A673 (cell line): Measurements from ENCODE around the gene AREG. TPM values are rescaled to one million over a fixed set of nuclear protein-coding genes. Genes with fewer than 3 reads are reported as not detected.

Experiments used
- BruUV-seq: library from RNA; stranded (reverse); fragments of 400-500 nt; replicated peaks from 2 replicates; lab custom pipeline; 2021; lab: Mats Ljungman, UMichigan
- CTCF ChIA-PET: fragments of 300-600 bp; sonication (Branson Sonifier 250); formaldehyde crosslinking; loops from one replicate; lab custom pipeline; 2022; ENCODE audit warnings: antibody characterized with exemption; lab: Charles Lee
- POLR2A ChIA-PET: fragments of 300-600 bp; sonication (Branson Sonifier 250); formaldehyde crosslinking; loops from one replicate; lab custom pipeline; 2022; ENCODE audit warnings: antibody characterized with exemption; ENCODE audit not compliant: low non-redundant PET; lab: Charles Lee
- DNase-seq: peaks from one replicate; pipeline ENCODE4 v3.0.0-alpha.2; 2015; ENCODE audit warnings: low spot score
- H3K27ac ChIP-seq: fragments of 200-600 bp; sonication (generic); 2 replicates; pipeline ENCODE4 v1.5.1; 2016; ENCODE audit warnings: mixed run types, low read depth, mild to moderate bottlenecking, mixed read lengths, antibody characterized with exemption, low read length; ENCODE audit not compliant: poor library complexity, severe bottlenecking
- H3K27me3 ChIP-seq: fragments of 200-600 bp; sonication (generic); replicated peaks from 2 replicates; pipeline ENCODE4 v1.6.1; 2017; ENCODE audit warnings: mixed run types, low read depth, mild to moderate bottlenecking, mixed read lengths, antibody characterized with exemption, low read length; ENCODE audit not compliant: insufficient read depth, poor library complexity
- H3K36me3 ChIP-seq: fragments of 200-600 bp; sonication (generic); 2 replicates; pipeline ENCODE4 v1.6.1; 2016; ENCODE audit warnings: mixed run types, mild to moderate bottlenecking, mixed read lengths, antibody characterized with exemption, low read length; ENCODE audit not compliant: insufficient read depth, poor library complexity, severe bottlenecking
- H3K4me1 ChIP-seq: fragments of 200-600 bp; sonication (generic); 2 replicates; pipeline ENCODE4 v1.6.1; 2017; ENCODE audit warnings: mixed run types, mild to moderate bottlenecking, mixed read lengths, antibody characterized with exemption, low read length; ENCODE audit not compliant: insufficient read depth, poor library complexity, severe bottlenecking
- H3K4me3 ChIP-seq: fragments of 200-600 bp; sonication (generic); 2 replicates; pipeline ENCODE4 v1.5.1; 2016; ENCODE audit warnings: low read depth, mixed run types, mild to moderate bottlenecking, mixed read lengths, low read length; ENCODE audit not compliant: poor library complexity, severe bottlenecking
- H3K9me3 ChIP-seq: fragments of 200-600 bp; sonication (generic); 2 replicates; pipeline ENCODE4 v1.6.1; 2016; ENCODE audit warnings: mixed run types, low read depth, mild to moderate bottlenecking, mixed read lengths, antibody characterized with exemption, low read length; ENCODE audit not compliant: poor library complexity, severe bottlenecking
- CTCF ChIP-seq: fragments of 300-800, 200-600 bp; sonication (generic); conservative IDR thresholded peaks from 2 replicates; pipeline ENCODE4 v1.5.1; 2017; ENCODE audit warnings: low read depth, mild to moderate bottlenecking, antibody characterized with exemption, low read length, moderate library complexity, mixed read lengths
- EZH2 ChIP-seq: fragments of 200-600 bp; sonication (generic); IDR thresholded peaks from 2 replicates; pipeline ENCODE4 v1.6.1; 2017; ENCODE audit warnings: borderline replicate concordance, low read depth, mild to moderate bottlenecking, mixed read lengths, antibody characterized with exemption, low read length; ENCODE audit not compliant: poor library complexity, severe bottlenecking
- intact Hi-C: fragments of 100-400 bp; cut with micrococcal nuclease; formaldehyde crosslinking; loops from one replicate; pipeline ENCODE4 v1.10.0; 2022; ENCODE audit not compliant: unreplicated experiment
- total RNA-seq: library from RNA; stranded (reverse); gene quantifications from 2 replicates; pipeline ENCODE4 v1.2.3, GENCODE V29; 2021

Gene AREG
- total RNA-seq, 1 experiment from 2014 or later: not detected

- intact Hi-C loops: no loop called here
- DNase-seq: no peak
- TF ChIP-seq EZH2 (no peak), CTCF (no peak)
- no peaks in the 10 kb centered on the region for H3K4me1 ChIP-seq
- no peaks in the 10 kb centered on the region for H3K9me3 ChIP-seq
- no peak overlapping the region for H3K27ac ChIP-seq
- POLR2A ChIA-PET: no interaction called here
- no peaks in the 10 kb centered on the region for H3K27me3 ChIP-seq
- no peaks in the 10 kb centered on the region for H3K36me3 ChIP-seq
- BruUV-seq: no TSS peak
- CTCF ChIA-PET: no interaction called here
- no peak overlapping the region for H3K4me3 ChIP-seq
Measured at GRCh38 chr4:74471264-74471663, 26.3 kb downstream of the AREG start.

- BruUV-seq: no TSS peak
- CTCF ChIA-PET: no interaction called here
- intact Hi-C loops: no loop called here
Measured at GRCh38 chr4:74473155-74473811, 28.3 kb downstream of the AREG start.

GRCh38 chr4:74474345-74475090 lies 29.6 kb downstream of the AREG start:
- intact Hi-C loops: no loop called here
- ChIA-PET POLR2A (no interaction called here), CTCF (no interaction called here)
- Histone ChIP-seq H3K9me3 (no peaks in the 10 kb centered on the region), H3K27me3 (no peaks in the 10 kb centered on the region), H3K4me1 (no peaks in the 10 kb centered on the region), H3K4me3 (no peak overlapping the region), H3K27ac (no peak overlapping the region), H3K36me3 (no peaks in the 10 kb centered on the region)
- no peak for DNase-seq
- no TSS peak for BruUV-seq
- TF ChIP-seq EZH2 (no peak), CTCF (no peak)

More at GRCh38 chr4:74473155-74473811, 28.3 kb downstream of the AREG start:
- H3K36me3 ChIP-seq: no peaks in the 10 kb centered on the region
- H3K27ac ChIP-seq: no peak overlapping the region
- H3K4me1 ChIP-seq: no peaks in the 10 kb centered on the region
- DNase-seq: peak; percentile 17
- TF ChIP-seq EZH2 (no peak), CTCF (no peak)
- H3K9me3 ChIP-seq: no peaks in the 10 kb centered on the region
- no peak overlapping the region for H3K4me3 ChIP-seq
- no peaks in the 10 kb centered on the region for H3K27me3 ChIP-seq
- POLR2A ChIA-PET: no interaction called here
